Effector memory CD4-positive, alpha-beta T cell (primary cell): ENCODE data around the gene PEX11B.
A peak's percentile ranks its signal among the peaks of the same experiment; 100 is the strongest.

ENCODE experiments used
- DNase-seq, 3 donors: peaks; one replicate each; pipeline ENCODE4 v3.0.0-alpha.2; 2020
- H3K27ac ChIP-seq: 2 replicates; pipeline ENCODE4 v1.7.0; 2013; ENCODE audit warnings: mild to moderate bottlenecking, low read length, moderate library complexity; ENCODE audit not compliant: insufficient read depth, poor library complexity, severe bottlenecking
- H3K27me3 ChIP-seq: replicated peaks from 2 replicates; pipeline ENCODE4 v1.7.0; 2013; ENCODE audit warnings: mild to moderate bottlenecking, low read length; ENCODE audit not compliant: insufficient read depth, control insufficient read depth, poor library complexity, severe bottlenecking
- H3K36me3 ChIP-seq: 2 replicates; pipeline ENCODE4 v1.7.0; 2013; ENCODE audit warnings: mild to moderate bottlenecking, low read length, moderate library complexity; ENCODE audit not compliant: control insufficient read depth, insufficient read depth
- H3K4me1 ChIP-seq: 2 replicates; pipeline ENCODE4 v1.7.0; 2013; ENCODE audit warnings: low read length, mild to moderate bottlenecking; ENCODE audit not compliant: control insufficient read depth, insufficient read depth, poor library complexity, severe bottlenecking
- H3K4me3 ChIP-seq: 2 replicates; pipeline ENCODE4 v1.7.0; 2013; ENCODE audit warnings: low read length, low read depth, mild to moderate bottlenecking; ENCODE audit not compliant: insufficient read depth, poor library complexity, severe bottlenecking
- H3K9me3 ChIP-seq: 2 replicates; pipeline ENCODE4 v1.7.0; 2013; ENCODE audit warnings: mild to moderate bottlenecking, low read length, moderate library complexity; ENCODE audit not compliant: control insufficient read depth
- total RNA-seq, 3 donors: gene quantifications; one replicate each; lab custom pipeline; 2026; lab: John Stamatoyannopoulos, UW

Gene PEX11B, protein sequence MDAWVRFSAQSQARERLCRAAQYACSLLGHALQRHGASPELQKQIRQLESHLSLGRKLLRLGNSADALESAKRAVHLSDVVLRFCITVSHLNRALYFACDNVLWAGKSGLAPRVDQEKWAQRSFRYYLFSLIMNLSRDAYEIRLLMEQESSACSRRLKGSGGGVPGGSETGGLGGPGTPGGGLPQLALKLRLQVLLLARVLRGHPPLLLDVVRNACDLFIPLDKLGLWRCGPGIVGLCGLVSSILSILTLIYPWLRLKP
- total RNA-seq = 7.3 to 11.2 (median 8.3) reads per million in 3 donors

GRCh38 chr1:145918144-145918991 lies at the start of gene PEX11B:
Gene PEX11B, minus strand, starts transcription at chr1:145918717. Its CDS starts 29 bp downstream, at chr1:145918688.
- H3K27me3 ChIP-seq = no peaks in the 10 kb centered on the region
- peaks cover 22% of the 10 kb centered on the region for H3K4me1 ChIP-seq
- H3K36me3 ChIP-seq = peaks cover 14% of the 10 kb centered on the region
- H3K27ac ChIP-seq = peak within 1 kb of the TSS; percentile 86
- H3K4me3 ChIP-seq = peak within 1 kb of the TSS; percentile 71
- no peaks in the 10 kb centered on the region for H3K9me3 ChIP-seq
- peak; percentile 84 to 90 (median 88) for DNase-seq

- Histone ChIP-seq H3K4me3 (no peak overlapping the region), H3K9me3 (no peaks in the 10 kb centered on the region), H3K4me1 (peaks cover 17% of the 10 kb centered on the region), H3K36me3 (no peaks in the 10 kb centered on the region), H3K27me3 (no peaks in the 10 kb centered on the region), H3K27ac (no peak overlapping the region)
- DNase-seq = no peak
Measured at GRCh38 chr1:145967288-145967687, 48.8 kb upstream of the PEX11B start.

DNA sequence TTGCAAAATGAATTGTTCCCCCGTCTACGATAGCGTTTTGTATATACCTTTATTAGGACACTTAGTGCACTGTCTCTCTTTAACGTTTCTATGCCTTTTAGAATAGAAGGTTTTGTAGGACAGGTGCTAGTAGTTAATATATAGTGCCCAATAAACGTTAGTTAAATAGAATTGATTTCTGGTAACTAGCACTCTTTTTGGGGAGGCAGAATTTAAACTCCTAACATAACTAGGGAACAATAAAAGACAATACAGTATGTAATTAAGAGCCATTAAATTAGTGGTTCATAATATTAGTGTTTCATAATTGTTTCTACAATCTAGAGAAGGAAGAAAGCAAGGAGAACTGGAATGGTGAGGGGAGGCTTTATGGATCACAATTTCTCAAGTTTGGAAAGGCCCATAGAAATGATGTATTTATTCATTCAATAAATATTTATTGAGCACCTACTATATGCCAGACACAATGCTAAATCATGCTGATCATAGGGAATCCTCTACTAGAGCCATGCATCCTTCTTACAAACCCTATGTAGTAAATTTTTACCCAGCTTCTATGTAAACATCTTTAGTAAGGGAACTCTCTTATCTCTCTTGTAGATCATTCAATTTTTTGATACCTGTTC lies 46.7 kb upstream of the PEX11B start:
- H3K4me3 ChIP-seq = peak overlapping the region; percentile 71
- no peaks in the 10 kb centered on the region for H3K9me3 ChIP-seq
- H3K27me3 ChIP-seq = no peaks in the 10 kb centered on the region
- H3K36me3 ChIP-seq = no peaks in the 10 kb centered on the region
- peaks cover 17% of the 10 kb centered on the region for H3K4me1 ChIP-seq
- no peak for DNase-seq
- peak overlapping the region; percentile 76 for H3K27ac ChIP-seq

GRCh38 chr1:145964328-145965118 lies 46.0 kb upstream of the PEX11B start, which contains the start of the genes ANKRD34A and POLR3GL:
Gene ANKRD34A, minus strand, starts transcription at chr1:145964575. Its CDS starts 2,816 bp downstream, at chr1:145961759.
Gene POLR3GL, plus strand, starts transcription at chr1:145964690. Its CDS starts 10,176 bp downstream, at chr1:145974866.
- Histone ChIP-seq H3K4me3 (peak within 1 kb of the TSS; percentile 71), H3K4me1 (peaks cover 21% of the 10 kb centered on the region)

GRCh38 chr1:145963265-145964019 lies 44.9 kb upstream of the PEX11B start:
- Histone ChIP-seq H3K36me3 (no peaks in the 10 kb centered on the region), H3K4me1 (peaks cover 23% of the 10 kb centered on the region), H3K9me3 (no peaks in the 10 kb centered on the region), H3K27ac (peak overlapping the region; percentile 76), H3K4me3 (peak overlapping the region; percentile 71), H3K27me3 (no peaks in the 10 kb centered on the region)
- no peak for DNase-seq

More at GRCh38 chr1:145964328-145965118, 46.0 kb upstream of the PEX11B start, which contains the start of the genes ANKRD34A and POLR3GL:
- no peaks in the 10 kb centered on the region for H3K27me3 ChIP-seq
- H3K36me3 ChIP-seq = no peaks in the 10 kb centered on the region
- H3K9me3 ChIP-seq = no peaks in the 10 kb centered on the region
- peak; percentile 77 to 89 (median 87) for DNase-seq
- peak within 1 kb of the TSS; percentile 76 for H3K27ac ChIP-seq

GRCh38 chr1:145962157-145963102 lies 43.9 kb upstream of the PEX11B start:
- H3K9me3 ChIP-seq = no peaks in the 10 kb centered on the region
- peak overlapping the region; percentile 60 for H3K27ac ChIP-seq
- H3K27me3 ChIP-seq = no peaks in the 10 kb centered on the region
- no peaks in the 10 kb centered on the region for H3K36me3 ChIP-seq
- H3K4me3 ChIP-seq = peak overlapping the region; percentile 71
- peak in 1 of 3 donors; percentile 36 for DNase-seq
- peaks cover 28% of the 10 kb centered on the region for H3K4me1 ChIP-seq

DNA sequence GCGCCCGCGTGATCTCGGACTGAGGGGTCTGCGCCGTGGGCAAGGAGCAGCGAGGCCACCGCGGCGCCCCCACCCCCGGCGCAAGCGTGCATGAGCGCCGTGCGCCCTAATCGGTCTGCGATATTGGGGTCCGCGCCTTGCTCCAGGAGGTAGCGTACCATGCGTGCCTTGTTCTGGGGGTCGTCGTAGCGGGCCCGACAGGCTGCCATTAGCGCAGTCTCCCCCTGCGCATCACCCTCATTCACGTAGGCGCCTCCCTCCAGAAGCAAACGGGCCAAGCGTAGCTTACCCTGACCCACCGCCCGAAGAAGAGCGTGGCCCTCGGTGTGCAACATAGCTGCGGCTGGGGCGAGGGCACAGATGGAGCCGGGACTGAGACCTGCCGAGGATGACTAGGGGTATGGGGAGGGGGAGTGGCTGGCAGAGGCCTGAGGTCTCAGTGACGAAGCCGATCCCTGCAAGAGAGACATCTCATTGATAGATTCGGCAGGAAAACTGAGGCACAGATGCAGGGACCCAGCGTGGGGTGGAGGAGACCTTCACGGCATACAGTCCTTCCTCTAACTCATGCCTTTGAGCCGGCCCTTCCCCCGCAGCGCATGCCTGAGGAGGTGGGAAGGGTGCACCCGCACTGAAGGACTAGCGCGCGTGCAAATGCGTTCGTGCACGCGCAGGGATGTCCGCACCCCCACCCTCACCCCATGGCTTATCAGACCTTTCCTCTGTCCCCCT lies 43.1 kb upstream of the PEX11B start:
- Histone ChIP-seq H3K27me3 (no peaks in the 10 kb centered on the region), H3K36me3 (no peaks in the 10 kb centered on the region), H3K4me1 (peaks cover 31% of the 10 kb centered on the region), H3K27ac (peak overlapping the region; percentile 68), H3K4me3 (peak overlapping the region; percentile 71), H3K9me3 (no peaks in the 10 kb centered on the region)
- no peak for DNase-seq

DNA sequence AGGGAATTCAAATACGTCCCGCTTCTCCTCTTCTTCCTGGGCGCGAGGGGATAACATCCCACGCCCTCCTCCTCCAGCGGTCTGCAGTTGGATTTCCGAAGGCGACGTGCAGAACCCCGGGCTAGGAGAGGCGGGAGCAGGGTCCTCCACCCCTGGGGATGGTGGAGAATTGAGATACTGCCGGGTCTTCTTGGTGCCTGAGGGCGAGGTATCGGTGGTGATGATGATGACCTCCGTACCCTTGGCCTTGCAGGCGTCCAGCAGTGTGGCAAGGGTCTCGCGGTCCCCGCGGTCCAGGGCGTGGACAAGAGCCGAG lies 42.5 kb upstream of the PEX11B start:
- H3K27me3 ChIP-seq = no peaks in the 10 kb centered on the region
- H3K4me3 ChIP-seq = peak overlapping the region; percentile 71
- H3K9me3 ChIP-seq = no peaks in the 10 kb centered on the region
- H3K36me3 ChIP-seq = no peaks in the 10 kb centered on the region
- no peak for DNase-seq
- H3K27ac ChIP-seq = peak overlapping the region; percentile 68
- H3K4me1 ChIP-seq = peaks cover 34% of the 10 kb centered on the region
